COLO668 (cell line): ENCODE measurements around the gene SEMA5A.

Experiments used
- DNase-seq: peaks from one replicate; lab custom pipeline; 2025; ENCODE audit not compliant: unreplicated experiment; lab: John Stamatoyannopoulos, UW

The SEMA5A gene

GRCh38 chr5:9194509-9194908, 351.4 kb downstream of the SEMA5A start:
- no peak for DNase-seq

GRCh38 chr5:9192266-9192665, 353.6 kb downstream of the SEMA5A start:
- DNase-seq: no peak

GRCh38 chr5:9189681-9190080, 356.2 kb downstream of the SEMA5A start:
- DNase-seq: no peak

GRCh38 chr5:9188956-9189355, 356.9 kb downstream of the SEMA5A start:
- DNase-seq: no peak

GRCh38 chr5:9188131-9188530, 357.7 kb downstream of the SEMA5A start:
- no peak for DNase-seq

GRCh38 chr5:9187614-9188013, 358.3 kb downstream of the SEMA5A start:
- no peak for DNase-seq

GRCh38 chr5:9186069-9186468, 359.8 kb downstream of the SEMA5A start:
- DNase-seq: no peak

- DNase-seq: no peak
Observed at GRCh38 chr5:9183992-9184391, 361.9 kb downstream of the SEMA5A start.

- DNase-seq: no peak
Observed at GRCh38 chr5:9182899-9183695, 362.8 kb downstream of the SEMA5A start.

- DNase-seq: no peak
Observed at GRCh38 chr5:9176641-9177040, 369.2 kb downstream of the SEMA5A start.

- no peak for DNase-seq
Observed at GRCh38 chr5:9174446-9174845, 371.4 kb downstream of the SEMA5A start.

GRCh38 chr5:9173281-9174048, 372.4 kb downstream of the SEMA5A start:
- no peak for DNase-seq

- DNase-seq: no peak
Observed at GRCh38 chr5:9170026-9170425, 375.8 kb downstream of the SEMA5A start.

- no peak for DNase-seq
Observed at GRCh38 chr5:9169557-9169902, 376.3 kb downstream of the SEMA5A start.

- DNase-seq: no peak
Observed at GRCh38 chr5:9168791-9169556, 376.9 kb downstream of the SEMA5A start.

GRCh38 chr5:9166202-9167112, 379.4 kb downstream of the SEMA5A start:
- no peak for DNase-seq

GRCh38 chr5:9165546-9165945, 380.3 kb downstream of the SEMA5A start:
- DNase-seq: no peak

GRCh38 chr5:9160747-9161146, 385.1 kb downstream of the SEMA5A start:
- no peak for DNase-seq

- DNase-seq: no peak
Observed at GRCh38 chr5:9157811-9158210, 388.1 kb downstream of the SEMA5A start.

GRCh38 chr5:9157020-9157419, 388.9 kb downstream of the SEMA5A start:
- DNase-seq: no peak

- no peak for DNase-seq
Observed at GRCh38 chr5:9156282-9156681, 389.6 kb downstream of the SEMA5A start.
